Measurements from ENCODE around the gene GPATCH2L. TPM values are rescaled to one million over a fixed set of nuclear protein-coding genes. Genes with fewer than 3 reads are reported as not detected.

GPATCH2L gene
- polyA plus RNA-seq, 2 of the 4 experiments (the other 2 are of a cell fraction) = 19.6 to 30.9 TPM

GRCh38 chr14:76256545-76256944 lies 104.8 kb downstream of the GPATCH2L start:
- WGBS (ENCODE audit: missing lambda C conversion rate) = 50% methylated on average over 4 of the region's 4 CpGs
- Histone ChIP-seq H3K4me3 (no peak overlapping the region), H3K4me1 (no peaks in the 10 kb centered on the region), H3K4me2 (no peak overlapping the region), H3K27ac (no peak overlapping the region), H3K9me3 (no peaks in the 10 kb centered on the region)
- no peak for ATAC-seq
- FAIRE-seq = no peak
- POLR2A ChIA-PET = no interaction called here
- DNase-seq (ENCODE audit: low read depth in 1 of 2, low spot score in 1 of 2) = no peak
- TF ChIP-seq BCL3 (IDR thresholded peaks at IDR 0.05) = no peak
- no peak for TF ChIP-seq TFCP2L1 (CRISPR knock-in tag; IDR thresholded peaks at IDR 0.05)
- TF ChIP-seq ATOH8 (CRISPR knock-in tag; IDR thresholded peaks at IDR 0.05; ENCODE audit: low read depth) = no peak
- no peak for TF ChIP-seq EHF (CRISPR knock-in tag; IDR thresholded peaks at IDR 0.05)
- CTCF ChIA-PET = interaction anchor here (0.7 kb wide), 1 partner anchor 430 kb away, joined by 3 read pairs; no protein-coding TSS in a partner anchor

- ChIA-PET CTCF (no interaction called here), POLR2A (no interaction called here)
- WGBS (ENCODE audit: missing lambda C conversion rate) = 87% methylated on average over 9 of the region's 9 CpGs
- Histone ChIP-seq H3K9me3 (no peaks in the 10 kb centered on the region), H3K4me3 (no peak overlapping the region), H3K4me1 (no peaks in the 10 kb centered on the region), H3K27ac (no peak overlapping the region), H3K4me2 (no peak overlapping the region)
- TF ChIP-seq MAZ (IDR thresholded peaks at IDR 0.05; ENCODE audit: borderline replicate concordance, low read depth, low read length) (no peak), SMC3 (IDR thresholded peaks at IDR 0.05) (no peak), ELK1 (IDR thresholded peaks at IDR 0.05; ENCODE audit: low read depth, low read length) (no peak), HEYL (CRISPR knock-in tag; IDR thresholded peaks at IDR 0.05) (no peak), CHD4 (IDR thresholded peaks at IDR 0.05; ENCODE audit: borderline replicate concordance) (no peak), TFCP2L1 (CRISPR knock-in tag; IDR thresholded peaks at IDR 0.05) (no peak), FOXS1 (CRISPR knock-in tag; IDR thresholded peaks at IDR 0.05) (no peak), RCOR1 (IDR thresholded peaks at IDR 0.05; ENCODE audit: low read depth, low read length) (no peak)
- DNase-seq (ENCODE audit: low read depth in 1 of 2, low spot score in 1 of 2) (no peak), ATAC-seq (no peak), FAIRE-seq (no peak)
Measured at GRCh38 chr14:76257111-76257803, 105.5 kb downstream of the GPATCH2L start.

- Histone ChIP-seq H3K4me3 (no peak overlapping the region), H3K4me2 (no peak overlapping the region), H3K4me1 (no peaks in the 10 kb centered on the region), H3K27ac (no peak overlapping the region), H3K9me3 (no peaks in the 10 kb centered on the region)
- 78% methylated on average over 4 of the region's 4 CpGs for WGBS (ENCODE audit: missing lambda C conversion rate)
- FAIRE-seq = no peak
- TF ChIP-seq HDAC2 (IDR thresholded peaks at IDR 0.05) (no peak), HOXA7 (CRISPR knock-in tag; IDR thresholded peaks at IDR 0.05) (no peak), EHF (CRISPR knock-in tag; IDR thresholded peaks at IDR 0.05) (no peak), HOXB13 (CRISPR knock-in tag; IDR thresholded peaks at IDR 0.05; ENCODE audit: low read depth) (no peak), BHLHE40 (IDR thresholded peaks at IDR 0.05; ENCODE audit: low read depth, low read length) (no peak), SMC3 (IDR thresholded peaks at IDR 0.05) (no peak), FOXS1 (CRISPR knock-in tag; IDR thresholded peaks at IDR 0.05) (no peak), HEYL (CRISPR knock-in tag; IDR thresholded peaks at IDR 0.05) (no peak), BCL3 (IDR thresholded peaks at IDR 0.05) (no peak), E2F6 (IDR thresholded peaks at IDR 0.05; ENCODE audit: borderline replicate concordance, low read depth) (no peak)
- ATAC-seq = no peak
- CTCF ChIA-PET = no interaction called here
- POLR2A ChIA-PET = no interaction called here
- no peak for DNase-seq (ENCODE audit: low read depth in 1 of 2, low spot score in 1 of 2)
Measured at GRCh38 chr14:76257842-76258397, 106.2 kb downstream of the GPATCH2L start.

Data from A549 (cell line).